Measurements from ENCODE around the gene SDK1. TPM values are rescaled to one million over a fixed set of nuclear protein-coding genes. Genes with fewer than 3 reads are reported as not detected.

The SDK1 gene
- total and polyA plus RNA-seq, 2 donors (not counting 3 experiments of a cell fraction or from before 2014, with no cell fraction given) = 1.6 to 3.9 TPM

DNA sequence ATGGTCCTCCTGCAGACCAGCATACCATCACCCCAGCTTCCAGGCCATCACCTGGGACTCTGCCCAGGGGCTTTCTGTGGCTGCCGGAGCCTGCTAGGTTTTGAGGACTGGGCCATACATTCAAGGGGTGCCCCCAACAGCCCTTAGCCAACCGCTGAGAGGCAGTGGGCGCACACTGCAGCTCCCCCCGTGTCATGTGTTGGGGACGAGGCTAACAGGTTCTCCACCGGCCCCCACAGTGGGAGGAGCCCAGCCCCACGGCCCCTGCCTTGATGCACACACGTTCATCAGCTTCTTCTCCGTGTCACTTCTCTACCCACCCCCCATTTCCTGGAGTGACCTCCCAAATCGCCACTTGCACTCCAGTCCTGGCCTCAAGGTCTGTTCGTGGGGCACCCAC, 837.8 kb downstream of the SDK1 start:
- no peaks in the 10 kb centered on the region for H3K9me1 ChIP-seq (replicated peaks; ENCODE audit: control insufficient read depth, extremely low read depth, insufficient read depth, low read length)
- POLR2A ChIA-PET = no interaction called here
- H3K27me3 ChIP-seq (ENCODE audit: control insufficient read depth in 2 of 2, insufficient read depth in 2 of 2, low read length in 2 of 2) = no peaks in the 10 kb centered on the region
- H3K9me3 ChIP-seq (replicated peaks; ENCODE audit: control insufficient read depth, insufficient read depth, low read length) = no peaks in the 10 kb centered on the region
- H3K27ac ChIP-seq (ENCODE audit: insufficient read depth, low read depth, low read length) = no peak overlapping the region
- no peak overlapping the region for H3K4me2 ChIP-seq (ENCODE audit: insufficient read depth, low read length)
- CTCF ChIA-PET = no interaction called here
- H3K79me2 ChIP-seq (ENCODE audit: control insufficient read depth, insufficient read depth, low read length) = no peaks in the 10 kb centered on the region
- dilution Hi-C loops (cut with MboI; ENCODE audit: extremely low pct_ligation_motif_present, low sequenced_read_pairs) (no loop called here), intact Hi-C loops (cut with micrococcal nuclease) (no loop called here)
- FAIRE-seq (no peak), DNase-seq (ENCODE audit: low read depth, low spot score) (no peak)
- H3K36me3 ChIP-seq (ENCODE audit: control insufficient read depth in 2 of 2, extremely low read depth in 1 of 2, insufficient read depth in 2 of 2, low read length in 2 of 2) = no peaks in the 10 kb centered on the region
- H4K20me1 ChIP-seq (replicated peaks; ENCODE audit: control insufficient read depth, extremely low read depth, insufficient read depth, low read length) = no peaks in the 10 kb centered on the region
- no TSS peak for BruUV-seq (replicated peaks)
- no peak for TF ChIP-seq JUN (IDR thresholded peaks at IDR 0.05; ENCODE audit: borderline replicate concordance, insufficient read depth, insufficient read length, low read depth)
- TF ChIP-seq, protein P1, sequence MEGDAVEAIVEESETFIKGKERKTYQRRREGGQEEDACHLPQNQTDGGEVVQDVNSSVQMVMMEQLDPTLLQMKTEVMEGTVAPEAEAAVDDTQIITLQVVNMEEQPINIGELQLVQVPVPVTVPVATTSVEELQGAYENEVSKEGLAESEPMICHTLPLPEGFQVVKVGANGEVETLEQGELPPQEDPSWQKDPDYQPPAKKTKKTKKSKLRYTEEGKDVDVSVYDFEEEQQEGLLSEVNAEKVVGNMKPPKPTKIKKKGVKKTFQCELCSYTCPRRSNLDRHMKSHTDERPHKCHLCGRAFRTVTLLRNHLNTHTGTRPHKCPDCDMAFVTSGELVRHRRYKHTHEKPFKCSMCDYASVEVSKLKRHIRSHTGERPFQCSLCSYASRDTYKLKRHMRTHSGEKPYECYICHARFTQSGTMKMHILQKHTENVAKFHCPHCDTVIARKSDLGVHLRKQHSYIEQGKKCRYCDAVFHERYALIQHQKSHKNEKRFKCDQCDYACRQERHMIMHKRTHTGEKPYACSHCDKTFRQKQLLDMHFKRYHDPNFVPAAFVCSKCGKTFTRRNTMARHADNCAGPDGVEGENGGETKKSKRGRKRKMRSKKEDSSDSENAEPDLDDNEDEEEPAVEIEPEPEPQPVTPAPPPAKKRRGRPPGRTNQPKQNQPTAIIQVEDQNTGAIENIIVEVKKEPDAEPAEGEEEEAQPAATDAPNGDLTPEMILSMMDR (IDR thresholded peaks at IDR 0.05; ENCODE audit: extremely low read depth in 1 of 2, insufficient read depth in 1 of 2, low read depth in 1 of 2, low read length in 2 of 2) = no peak
- TF ChIP-seq EZH2 (IDR thresholded peaks at IDR 0.05; ENCODE audit: borderline replicate concordance, low read depth, low read length, severe bottlenecking) = no peak
- TF ChIP-seq GATA2 (IDR thresholded peaks at IDR 0.05; ENCODE audit: insufficient read depth, insufficient read length, low read depth, low read length) = no peak
- TF ChIP-seq, protein P2, sequence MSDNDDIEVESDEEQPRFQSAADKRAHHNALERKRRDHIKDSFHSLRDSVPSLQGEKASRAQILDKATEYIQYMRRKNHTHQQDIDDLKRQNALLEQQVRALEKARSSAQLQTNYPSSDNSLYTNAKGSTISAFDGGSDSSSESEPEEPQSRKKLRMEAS (IDR thresholded peaks at IDR 0.05; ENCODE audit: insufficient read depth, insufficient read length) = no peak
- no peak for TF ChIP-seq POLR2A (IDR thresholded peaks at IDR 0.05; ENCODE audit: low read depth, low read length)
- no peak for TF ChIP-seq FOS (IDR thresholded peaks at IDR 0.05; ENCODE audit: borderline replicate concordance, insufficient read depth, low read length)
- no peak for TF ChIP-seq MYC (IDR thresholded peaks at IDR 0.05; ENCODE audit: low read depth, low read length)
- no peaks in the 10 kb centered on the region for H3K4me1 ChIP-seq (ENCODE audit: control insufficient read depth, extremely low read depth, insufficient read depth, low read length)
- H3K9ac ChIP-seq (replicated peaks; ENCODE audit: extremely low read depth, insufficient read depth, low read length) = no peak overlapping the region
- H2AFZ ChIP-seq (ENCODE audit: low read depth, low read length) = no peak overlapping the region
- H3K4me3 ChIP-seq (replicated peaks in 1 of 3; ENCODE audit: insufficient read depth in 1 of 3, low read depth in 1 of 3, low read length in 3 of 3) = no peak overlapping the region

All from endothelial cell of umbilical vein (primary cell).